Psoas muscle (tissue), 8 donors: Measurements from ENCODE around the gene PRSS35. TPM values are rescaled to one million over a fixed set of nuclear protein-coding genes. Genes with fewer than 3 reads are reported as not detected.

ENCODE experiments used
- ATAC-seq, 4 donors: fragments of 200-7000 bp; cut with Tn5 transposase; one replicate each; pipeline ENCODE4 v1.9.1; 2020; ENCODE audit warnings: moderate library complexity in 3 of 4, mild to moderate bottlenecking in 2 of 4
- DNase-seq, 2 donors: peaks; one replicate each; pipeline ENCODE4 v3.0.0-alpha.2; 2020
- H3K27ac ChIP-seq: fragments of 200-600 bp; one replicate; pipeline ENCODE4 v1.8.0; 2022
- H3K27me3 ChIP-seq, 3 donors: fragments of 200-600 bp in 1 of 3; one replicate each; pipeline versions ENCODE4 v1.6.1 to v1.8.0; 2013 to 2022; ENCODE audit warnings: low read length in 2 of 3, mild to moderate bottlenecking in 2 of 3, moderate library complexity in 1 of 3; ENCODE audit not compliant: insufficient read depth in 3 of 3
- H3K36me3 ChIP-seq, 2 donors: fragments of 200-600 bp in 1 of 2; one replicate each; pipeline versions ENCODE4 v1.6.1 to v1.8.0; 2013 to 2022; ENCODE audit warnings: low read depth in 1 of 2, mild to moderate bottlenecking in 1 of 2, moderate library complexity in 1 of 2; ENCODE audit not compliant: insufficient read depth in 1 of 2
- H3K4me1 ChIP-seq: fragments of 200-600 bp; one replicate; pipeline ENCODE4 v1.8.0; 2022
- H3K4me3 ChIP-seq: fragments of 200-600 bp; one replicate; pipeline ENCODE4 v1.8.0; 2022; ENCODE audit warnings: mild to moderate bottlenecking
- H3K9me3 ChIP-seq: fragments of 200-600 bp; one replicate; pipeline ENCODE4 v1.8.0; 2022
- CTCF ChIP-seq: fragments of 200-600 bp; IDR thresholded peaks from one replicate; pipeline ENCODE4 v1.8.0; 2022; ENCODE audit warnings: antibody characterized with exemption
- WGBS, 3 donors: extraction: QIAGEN DNeasy Blood & Tissue Kit; methylation state at CpG; one replicate each; pipeline versions ENCODE4 v1.1.6 to v1.1.7; 2013; 5-methylcytosine and 5-hydroxymethylcytosine counted together
- intact Hi-C, 2 donors: fragments of 100-400 bp; cut with DNase I; formaldehyde crosslinking; loops; one replicate each; pipeline versions ENCODE4 v1.11.0 to v1.14.2; 2022
- polyA plus RNA-seq, 3 donors: library from polyadenylated mRNA; stranded (reverse); fragments of 200-250 nt; gene quantifications; one replicate each; pipeline ENCODE4 v1.2.3, GENCODE V29; 2013
- total RNA-seq, 4 donors: library from RNA; stranded (reverse); fragmentation: NEBNext Ultra II Directional in 2 of 4; extraction: Animal tissue kit (Norgen Biotek cat#: 25700) in 2 of 4; gene quantifications; one replicate each; pipeline versions ENCODE4 v1.2.1 to v1.2.4, GENCODE V29; 2021 to 2023
- donor health status: healthy with polysubstance abuse.
- donor health status: DM: no; HTN: no; CAD: no; lungs with moderate emphysema.
- donor health status: Bipolar disorder and iron deficiency.
- donor health status: healthy.
- donor health status: DM: yes; HTN: yes; CAD: no.
- donor health status: DM: no; HTN: no; CAD: no.
- donor health status: DM: no; HTN: no; CAD: no.
- donor health status: DM: yes; HTN: yes; CAD: no.

PRSS35 gene
- total and polyA plus RNA-seq, 7 donors, result 0.03 to 0.50 (median 0.08) TPM; not detected in 2

GRCh38 chr6:83488861-83489260, 23.5 kb upstream of the PRSS35 start:
- 81 to 94% (median 84%) methylated on average over 4 of the region's 4 CpGs for WGBS, 3 donors
- Histone ChIP-seq H3K27me3 (no peaks in the 10 kb centered on the region), H3K36me3 (no peaks in the 10 kb centered on the region), H3K27ac (no peak overlapping the region), H3K9me3 (no peaks in the 10 kb centered on the region), H3K4me1 (no peaks in the 10 kb centered on the region), H3K4me3 (no peak overlapping the region)
- ATAC-seq (no peak), DNase-seq (no peak)
- intact Hi-C loops, result no loop called here
- TF ChIP-seq CTCF, result no peak

DNA sequence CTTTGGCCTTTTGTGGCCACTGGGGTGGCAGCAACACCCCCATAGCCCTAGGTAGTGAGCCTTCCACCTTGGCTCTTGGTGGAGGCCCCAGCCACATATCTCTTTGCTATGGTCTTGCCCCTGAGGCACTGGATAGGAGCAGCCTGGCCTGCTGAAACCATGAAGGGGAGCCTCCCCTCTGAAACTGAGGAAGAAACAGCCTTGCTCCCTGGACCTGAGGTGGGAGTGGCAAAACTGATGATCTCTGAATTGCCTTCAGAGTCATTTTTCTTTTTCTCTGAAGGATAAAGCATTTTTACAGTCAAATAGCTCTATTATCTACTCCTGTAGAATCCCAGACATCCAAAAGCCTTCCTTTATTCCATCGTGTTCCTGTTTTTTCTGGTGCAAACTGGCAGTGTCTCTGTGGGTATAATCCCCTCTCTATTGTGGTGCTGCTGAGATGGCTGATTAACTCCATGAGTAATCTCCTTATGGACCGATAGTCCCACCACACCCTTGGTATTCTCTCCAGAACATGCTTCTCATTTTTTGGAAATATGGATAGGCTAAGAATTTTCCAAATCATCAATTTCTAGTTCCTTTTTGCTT, 22.0 kb upstream of the PRSS35 start:
- no peaks in the 10 kb centered on the region for H3K9me3 ChIP-seq
- ATAC-seq, result no peak
- H3K27ac ChIP-seq, result no peak overlapping the region
- DNase-seq, result no peak
- H3K27me3 ChIP-seq, result no peaks in the 10 kb centered on the region
- intact Hi-C loops, result no loop called here
- H3K36me3 ChIP-seq, result no peaks in the 10 kb centered on the region
- no peaks in the 10 kb centered on the region for H3K4me1 ChIP-seq
- H3K4me3 ChIP-seq, result no peak overlapping the region
- WGBS, 3 donors, result 57 to 76% (median 74%) methylated on average over 2 of the region's 2 CpGs
- TF ChIP-seq CTCF, result no peak

GRCh38 chr6:83505356-83505755, 7.0 kb upstream of the PRSS35 start:
- TF ChIP-seq CTCF, result no peak
- intact Hi-C loops, result no loop called here
- no peak overlapping the region for H3K27ac ChIP-seq
- no peaks in the 10 kb centered on the region for H3K36me3 ChIP-seq
- H3K9me3 ChIP-seq, result no peaks in the 10 kb centered on the region
- no peak for DNase-seq
- H3K27me3 ChIP-seq, result no peaks in the 10 kb centered on the region
- WGBS, 3 donors, result 59 to 70% (median 66%) methylated on average over 4 of the region's 4 CpGs
- H3K4me1 ChIP-seq, result no peaks in the 10 kb centered on the region
- no peak overlapping the region for H3K4me3 ChIP-seq
- ATAC-seq, result no peak

DNA sequence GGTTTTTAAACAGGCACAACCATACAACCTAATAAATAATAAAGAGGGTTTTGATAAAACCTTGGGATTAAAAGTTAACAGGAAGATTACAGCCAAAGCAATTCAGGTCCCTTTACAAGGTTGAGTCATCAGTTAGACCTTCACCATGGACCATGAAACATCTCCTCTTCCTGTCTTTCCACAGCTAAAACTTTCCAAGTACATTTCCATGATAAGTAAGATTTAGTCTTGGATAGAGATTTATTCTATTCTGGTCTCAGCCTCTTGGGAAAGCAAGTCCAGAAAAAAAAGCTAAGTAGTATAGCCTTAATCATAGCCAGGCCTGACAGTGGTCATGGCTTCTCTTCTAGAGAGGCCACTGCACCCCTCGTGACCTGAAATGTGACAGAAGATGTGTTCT, 2.9 kb upstream of the PRSS35 start:
- Histone ChIP-seq H3K27me3 (no peaks in the 10 kb centered on the region), H3K36me3 (no peaks in the 10 kb centered on the region), H3K4me1 (no peaks in the 10 kb centered on the region), H3K27ac (no peak overlapping the region), H3K4me3 (no peak overlapping the region), H3K9me3 (no peaks in the 10 kb centered on the region)
- no peak for TF ChIP-seq CTCF
- 87 to 93% (median 92%) methylated on average over 1 of the region's 1 CpG for WGBS, 3 donors
- intact Hi-C loops, result no loop called here
- no peak for DNase-seq
- no peak for ATAC-seq

DNA sequence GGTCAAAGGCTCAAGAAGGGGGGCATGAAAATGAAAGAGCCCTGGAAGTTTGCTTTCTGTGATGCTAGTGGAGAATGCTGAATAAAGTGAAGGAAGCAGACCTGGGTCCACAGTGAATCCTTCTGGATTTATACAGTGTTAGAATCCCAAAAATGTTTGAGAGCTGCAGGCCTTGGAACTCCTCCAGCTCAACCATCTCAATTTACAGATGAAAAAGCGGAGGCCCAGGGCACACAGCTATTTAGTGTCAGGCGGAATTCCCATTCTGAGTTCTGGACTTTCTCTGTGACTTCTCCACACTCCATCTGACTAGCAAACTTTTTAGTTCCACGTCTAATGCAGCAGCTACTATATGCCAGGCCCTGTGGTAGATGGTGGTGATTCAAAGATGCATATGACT, 1.5 kb upstream of the PRSS35 start:
- intact Hi-C loops, result loop anchor here in 1 of 2 donors (5.0 kb wide), 1 partner anchor 288 kb away; no protein-coding TSS in a partner anchor
- Histone ChIP-seq H3K4me3 (no peak overlapping the region), H3K36me3 (no peaks in the 10 kb centered on the region), H3K4me1 (no peaks in the 10 kb centered on the region), H3K27me3 (no peaks in the 10 kb centered on the region), H3K9me3 (no peaks in the 10 kb centered on the region), H3K27ac (no peak overlapping the region)
- DNase-seq (no peak), ATAC-seq (no peak)
- WGBS, 3 donors, result 80 to 85% (median 80%) methylated on average over 3 of the region's 3 CpGs
- TF ChIP-seq CTCF, result no peak
